HL-60/S4 treated with retinoic acid at 250 ng/mL for 4 days and 3 days (cell line): Measurements from ENCODE around the gene RPS6KA4.

Experiments used
- in situ Hi-C: fragments of 300-500 bp; cut with MboI; formaldehyde crosslinking; loops from 2 replicates; pipeline ENCODE4 v1.7.0; 2022; ENCODE audit warnings: low sequenced_read_pairs

The RPS6KA4 gene

DNA sequence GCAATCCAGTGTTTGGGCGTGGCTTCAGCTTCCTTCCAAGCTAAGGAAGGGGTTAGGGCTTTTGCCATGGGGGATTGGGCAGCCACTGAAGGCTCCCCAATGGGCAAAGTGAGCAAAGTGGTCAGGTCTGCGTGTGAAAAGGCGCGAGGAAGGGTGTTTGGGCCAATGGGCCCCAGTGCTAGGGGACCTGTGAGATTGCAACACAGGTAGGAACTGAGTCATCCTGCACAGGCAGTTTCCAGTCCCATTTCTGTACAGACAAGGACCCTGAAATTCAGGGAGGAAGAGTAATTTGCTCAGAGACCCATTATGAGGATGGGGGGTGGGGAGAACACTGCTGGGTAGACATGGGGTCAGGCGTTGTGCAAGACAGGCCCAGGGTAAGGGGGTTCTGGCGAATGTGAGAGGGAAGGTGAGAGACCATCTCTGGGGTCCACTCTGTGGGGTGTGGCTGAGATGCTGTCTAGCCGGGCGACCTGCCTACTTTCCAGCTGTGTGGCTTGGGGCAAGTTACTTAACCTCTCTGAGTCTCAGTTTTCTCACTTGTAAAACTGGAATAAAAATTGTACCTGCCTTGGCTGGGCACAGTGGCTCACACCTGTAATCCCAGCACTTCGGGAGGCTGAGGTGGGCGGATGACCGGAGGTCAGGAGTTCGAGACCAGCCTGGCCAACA is 11.6 kb upstream of the RPS6KA4 start:
- in situ Hi-C loops: no loop called here

DNA sequence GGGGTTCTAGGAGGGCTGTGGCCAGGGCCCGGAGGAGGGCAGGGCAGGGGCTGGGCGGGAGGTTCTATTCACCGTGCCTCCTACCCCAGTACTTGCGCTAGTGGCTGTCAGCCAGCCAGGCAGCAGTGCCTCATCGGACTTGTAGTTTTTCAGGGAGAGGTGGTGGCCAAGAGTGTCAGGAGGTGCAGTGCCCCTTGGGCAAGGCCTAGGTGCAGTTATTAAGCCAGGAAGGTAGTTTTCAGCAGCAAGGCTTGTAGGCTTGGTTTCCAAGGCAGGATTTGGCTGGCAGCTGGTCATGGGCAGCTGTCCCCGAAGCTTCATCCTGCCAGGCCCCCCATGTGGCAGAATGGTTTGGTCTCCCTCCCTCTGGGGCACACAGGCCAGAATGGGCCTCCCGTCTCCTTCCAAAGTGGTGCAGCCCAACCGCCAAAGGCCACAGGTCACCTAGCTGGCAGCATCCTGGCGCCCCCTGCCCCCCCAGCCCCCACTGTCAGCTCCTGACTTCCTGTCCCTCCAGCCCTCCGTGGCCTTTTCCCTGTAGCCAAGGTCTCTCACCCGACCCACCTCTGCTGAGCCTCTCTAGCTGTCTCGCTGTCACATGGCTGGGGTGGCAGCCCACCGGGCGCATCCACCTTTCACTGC is 10.5 kb upstream of the RPS6KA4 start:
- in situ Hi-C loops: no loop called here

DNA sequence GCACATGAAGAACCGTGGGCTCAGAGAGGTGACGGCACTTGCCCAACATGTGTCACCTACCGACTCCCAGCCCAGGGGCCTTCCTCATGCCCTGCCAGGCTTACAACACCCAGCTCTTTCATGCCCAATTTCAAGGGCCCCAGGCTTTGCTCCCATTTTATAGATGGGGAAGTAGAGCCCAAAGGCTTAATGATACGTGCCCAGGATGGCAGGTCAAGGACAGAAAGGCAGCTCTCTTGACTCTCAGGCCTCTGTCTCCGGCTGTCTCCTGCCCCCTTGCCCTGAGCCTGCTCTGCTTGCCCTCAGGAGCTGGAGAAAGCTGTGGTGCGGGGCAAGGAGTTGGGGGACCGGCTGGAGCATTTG is 10.0 kb upstream of the RPS6KA4 start:
- in situ Hi-C loops: no loop called here

DNA sequence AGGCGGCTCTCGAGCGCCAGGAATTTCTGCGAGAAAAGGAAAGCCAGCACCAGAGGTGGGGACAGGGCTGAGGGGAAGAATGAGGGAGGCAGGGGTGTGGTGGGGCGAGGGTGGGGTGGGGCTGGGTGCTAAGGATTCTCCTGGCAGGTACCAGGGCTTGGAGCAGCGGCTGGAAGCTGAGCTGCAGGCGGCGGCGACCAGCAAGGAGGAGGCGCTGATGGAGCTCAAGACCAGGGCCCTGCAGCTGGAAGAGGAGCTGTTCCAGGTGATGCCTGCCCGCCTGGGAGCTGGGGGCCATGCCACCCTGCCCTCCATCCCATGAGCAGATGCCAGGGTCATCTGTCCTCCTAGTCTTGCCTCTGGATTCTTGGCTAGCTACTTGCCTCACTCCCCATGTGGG is 9.6 kb upstream of the RPS6KA4 start:
- in situ Hi-C loops: no loop called here

DNA sequence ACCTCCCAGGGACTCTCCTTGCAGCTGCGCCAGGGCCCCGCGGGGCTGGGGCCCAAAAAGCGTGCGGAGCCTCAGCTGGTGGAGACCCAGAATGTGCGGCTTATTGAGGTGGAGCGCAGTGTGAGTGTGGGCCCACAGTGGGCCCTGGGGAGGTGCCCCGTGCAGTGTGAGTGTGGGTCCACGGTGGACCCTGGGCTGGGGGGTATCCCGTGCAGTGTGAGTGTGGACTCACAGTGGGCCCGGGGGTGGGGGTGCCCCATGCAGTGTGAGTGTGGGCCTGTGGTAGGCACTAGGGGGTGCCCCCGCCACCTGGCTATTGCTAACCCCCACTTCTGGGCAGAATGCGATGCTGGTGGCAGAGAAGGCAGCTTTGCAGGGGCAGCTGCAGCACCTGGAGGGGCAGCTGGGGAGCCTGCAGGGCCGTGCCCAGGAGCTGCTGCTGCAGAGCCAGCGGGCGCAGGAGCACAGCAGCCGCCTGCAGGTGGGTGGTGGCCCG is 7.8 kb upstream of the RPS6KA4 start:
- in situ Hi-C loops: no loop called here

DNA sequence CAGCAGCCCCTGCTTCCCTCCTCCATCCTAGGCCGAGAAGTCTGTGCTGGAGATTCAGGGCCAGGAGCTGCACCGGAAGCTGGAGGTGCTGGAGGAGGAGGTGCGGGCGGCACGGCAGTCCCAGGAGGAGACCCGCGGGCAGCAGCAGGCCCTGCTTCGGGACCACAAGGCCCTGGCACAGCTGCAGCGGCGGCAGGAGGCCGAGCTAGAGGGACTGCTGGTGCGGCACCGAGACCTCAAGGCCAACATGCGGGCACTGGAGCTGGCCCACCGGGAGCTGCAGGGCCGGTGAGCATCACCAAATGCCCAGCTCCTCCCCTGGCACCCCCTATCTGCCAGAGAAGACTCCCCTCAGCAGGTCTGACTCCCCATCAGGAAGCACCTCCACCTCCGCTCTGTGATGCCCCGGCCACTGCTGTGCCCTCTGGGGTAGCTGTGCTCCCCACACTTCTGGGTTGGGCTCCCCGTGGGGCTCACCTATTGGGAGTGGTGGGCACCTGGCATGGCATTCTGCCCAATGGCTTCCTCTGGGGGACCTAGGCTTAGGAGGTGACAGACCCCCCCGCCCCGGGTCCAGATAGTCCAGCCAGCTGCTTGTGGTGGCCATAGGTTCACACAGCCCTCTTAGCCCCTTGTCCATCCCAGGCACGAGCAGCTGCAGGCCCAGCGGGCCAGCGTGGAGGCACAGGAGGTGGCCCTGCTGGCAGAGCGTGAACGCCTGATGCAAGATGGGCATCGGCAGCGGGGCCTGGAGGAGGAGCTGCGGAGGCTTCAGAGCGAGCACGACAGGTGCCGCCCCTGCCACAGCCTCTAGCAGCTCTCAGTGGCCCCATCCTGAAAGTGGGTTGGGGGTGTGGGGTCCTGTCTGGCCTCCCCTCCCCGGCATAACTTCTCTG is 6.6 kb upstream of the RPS6KA4 start:
- in situ Hi-C loops: no loop called here

DNA sequence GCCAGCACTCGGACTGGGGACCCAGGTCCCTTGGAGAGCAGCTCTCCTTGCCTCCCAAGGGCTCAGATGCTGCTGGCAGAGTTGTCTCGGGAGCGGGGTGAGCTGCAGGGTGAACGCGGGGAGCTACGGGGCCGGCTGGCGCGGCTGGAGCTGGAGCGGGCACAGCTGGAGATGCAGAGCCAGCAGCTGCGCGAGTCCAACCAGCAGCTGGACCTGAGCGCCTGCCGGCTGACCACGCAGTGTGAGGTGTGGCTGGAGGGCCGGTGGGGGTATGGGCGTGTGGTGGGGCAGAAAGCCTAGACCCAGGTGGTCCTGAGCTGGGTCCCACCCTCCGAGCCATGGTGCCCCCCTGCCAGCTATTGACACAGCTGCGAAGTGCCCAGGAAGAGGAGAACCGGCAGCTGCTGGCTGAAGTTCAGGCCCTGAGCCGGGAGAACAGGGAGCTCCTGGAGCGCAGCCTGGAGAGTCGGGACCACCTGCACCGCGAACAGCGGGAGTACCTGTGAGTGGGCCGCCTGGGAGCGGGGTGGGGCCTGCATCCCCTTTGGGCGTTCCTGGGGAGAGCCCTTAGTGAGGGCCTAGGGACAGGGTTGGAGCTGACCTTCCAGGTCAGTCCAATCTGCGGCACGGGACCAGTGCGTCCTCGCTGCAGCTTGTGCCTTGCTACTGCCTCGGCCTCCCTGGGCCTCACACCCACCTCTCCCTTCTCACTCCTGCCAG is 5.8 kb upstream of the RPS6KA4 start:
- in situ Hi-C loops: no loop called here

DNA sequence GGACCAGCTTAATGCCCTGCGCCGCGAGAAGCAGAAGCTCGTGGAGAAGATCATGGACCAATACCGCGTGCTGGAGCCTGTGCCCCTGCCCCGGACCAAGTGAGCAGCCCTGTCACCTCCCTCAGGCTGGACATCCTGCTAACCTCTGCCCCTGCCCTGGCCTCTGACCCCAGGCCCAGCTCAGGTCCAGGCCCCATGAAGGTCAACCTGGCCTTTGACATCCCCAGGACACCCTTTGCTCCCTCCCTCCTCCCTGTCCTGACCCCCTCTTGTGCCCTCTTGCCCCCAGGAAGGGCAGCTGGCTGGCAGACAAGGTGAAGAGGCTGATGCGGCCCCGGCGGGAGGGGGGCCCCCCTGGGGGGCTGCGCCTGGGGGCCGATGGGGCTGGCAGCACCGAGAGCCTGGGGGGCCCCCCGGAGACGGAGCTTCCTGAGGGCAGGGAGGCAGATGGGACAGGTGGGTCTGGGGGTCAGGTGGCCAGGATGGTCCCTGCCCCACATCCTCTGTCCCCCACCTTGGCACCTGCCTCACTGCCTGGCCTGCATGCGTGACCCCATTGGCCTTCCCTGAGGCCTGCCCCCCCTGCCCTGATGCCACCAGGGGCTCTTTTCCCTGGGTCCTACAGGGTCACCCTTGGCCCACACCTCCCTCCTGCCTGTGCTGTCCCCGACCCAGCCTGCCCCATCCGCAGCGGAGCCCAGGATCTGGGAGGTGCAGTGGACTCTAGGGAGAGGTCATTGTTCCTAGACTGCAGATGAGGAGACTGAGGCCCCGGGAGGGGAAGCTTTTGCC is 5.1 kb upstream of the RPS6KA4 start:
- in situ Hi-C loops: no loop called here

DNA sequence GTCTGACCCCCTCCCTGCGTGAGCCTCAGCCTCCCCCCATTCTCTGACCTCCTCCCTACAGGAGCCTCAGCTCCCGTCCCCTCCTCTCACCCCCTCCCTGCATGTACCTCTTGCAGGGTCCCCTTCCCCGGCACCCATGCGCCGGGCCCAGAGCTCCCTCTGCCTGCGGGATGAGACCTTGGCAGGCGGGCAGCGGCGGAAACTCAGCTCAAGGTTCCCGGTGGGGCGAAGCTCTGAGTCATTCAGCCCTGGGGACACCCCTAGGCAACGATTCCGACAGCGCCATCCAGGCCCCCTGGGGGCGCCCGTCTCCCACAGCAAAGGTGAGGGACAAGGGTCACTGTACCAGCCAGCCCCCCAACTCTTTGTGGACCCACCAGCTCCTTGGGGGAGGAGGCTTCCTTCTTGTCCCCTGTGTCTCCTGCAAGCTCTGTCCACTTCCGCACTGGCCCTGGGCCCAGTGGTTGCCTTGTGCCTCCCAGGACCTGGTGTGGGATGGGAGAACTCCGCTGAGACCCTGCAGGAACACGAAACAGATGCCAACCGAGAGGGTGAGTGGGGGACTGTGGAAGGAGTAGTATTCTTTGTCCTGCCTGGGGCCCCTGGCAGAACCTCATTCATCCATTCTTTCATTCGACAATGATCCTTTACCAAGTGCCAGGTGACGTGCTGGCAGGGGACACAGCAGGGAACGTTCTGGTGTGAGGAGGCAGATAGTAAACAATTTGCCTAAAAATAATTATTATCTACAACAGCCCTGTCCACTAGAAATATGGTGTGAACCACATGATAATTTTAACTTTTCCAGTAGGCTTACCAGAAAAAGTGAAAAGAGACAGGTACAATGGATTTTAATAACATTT is 3.7 kb upstream of the RPS6KA4 start:
- in situ Hi-C loops: no loop called here

DNA sequence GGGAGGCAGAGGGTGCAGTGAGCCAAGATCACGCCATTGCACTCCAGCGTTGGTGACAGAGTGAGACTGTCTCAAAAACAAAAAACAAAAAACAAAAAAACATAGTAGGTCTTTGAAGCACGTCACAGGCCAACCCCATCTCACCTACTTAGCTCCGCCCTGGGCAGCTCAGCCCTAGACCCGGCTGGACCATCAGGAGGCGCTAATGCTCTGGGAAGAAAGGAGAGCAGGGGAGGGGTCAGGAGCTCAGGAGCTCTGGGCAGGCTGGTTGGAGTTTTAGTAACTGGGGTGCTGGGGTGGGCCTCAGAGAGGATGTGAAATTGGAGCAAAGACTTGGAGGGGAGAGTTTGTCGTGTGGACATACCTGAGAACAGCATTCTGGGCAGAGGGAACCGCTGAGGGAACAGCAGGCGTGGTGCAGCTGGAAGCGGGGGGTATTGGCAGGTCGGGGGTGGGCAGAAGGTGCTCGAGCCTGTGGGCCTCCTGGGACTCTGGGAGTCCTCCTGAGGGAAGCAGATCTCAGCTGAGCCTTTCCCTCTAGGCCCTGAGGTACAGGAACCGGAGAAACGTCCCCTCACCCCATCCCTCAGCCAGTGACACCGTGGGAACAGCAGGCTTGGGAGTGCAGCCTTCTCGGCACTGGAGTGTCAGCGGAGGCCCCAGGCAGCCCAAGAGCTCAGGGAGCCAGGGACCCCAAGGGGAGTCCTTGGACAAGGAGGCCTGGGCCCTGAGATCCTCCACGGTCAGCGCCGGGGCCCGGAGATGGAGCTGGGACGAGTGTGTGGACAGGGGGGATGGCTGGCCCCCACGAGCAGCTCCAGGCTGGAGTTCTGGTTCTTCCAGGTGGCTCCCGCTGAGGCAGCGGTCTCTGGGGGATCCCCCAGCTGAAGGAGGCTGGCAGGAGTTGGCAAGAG is 2.2 kb upstream of the RPS6KA4 start:
- in situ Hi-C loops: no loop called here

DNA sequence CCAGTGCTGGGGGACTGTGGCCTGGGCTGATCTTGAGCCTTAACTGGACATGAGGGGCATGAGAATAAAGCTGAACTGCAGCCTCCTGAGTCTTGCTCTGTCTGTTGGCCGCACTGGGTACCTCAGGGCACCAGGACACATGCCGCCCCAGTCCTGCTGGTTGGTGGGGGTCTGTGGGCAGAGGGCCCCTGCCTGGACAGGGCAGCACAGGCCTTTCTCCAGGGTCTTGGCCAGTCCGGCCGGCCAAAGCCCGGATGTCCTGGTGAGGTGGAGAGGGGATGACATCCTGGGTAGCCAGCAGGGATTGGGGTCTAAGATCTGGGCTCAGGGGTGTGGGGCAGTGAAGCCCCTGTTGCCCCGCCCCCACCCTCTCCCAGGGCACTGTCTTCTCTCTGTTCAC is 1.5 kb upstream of the RPS6KA4 start:
- in situ Hi-C loops: no loop called here

DNA sequence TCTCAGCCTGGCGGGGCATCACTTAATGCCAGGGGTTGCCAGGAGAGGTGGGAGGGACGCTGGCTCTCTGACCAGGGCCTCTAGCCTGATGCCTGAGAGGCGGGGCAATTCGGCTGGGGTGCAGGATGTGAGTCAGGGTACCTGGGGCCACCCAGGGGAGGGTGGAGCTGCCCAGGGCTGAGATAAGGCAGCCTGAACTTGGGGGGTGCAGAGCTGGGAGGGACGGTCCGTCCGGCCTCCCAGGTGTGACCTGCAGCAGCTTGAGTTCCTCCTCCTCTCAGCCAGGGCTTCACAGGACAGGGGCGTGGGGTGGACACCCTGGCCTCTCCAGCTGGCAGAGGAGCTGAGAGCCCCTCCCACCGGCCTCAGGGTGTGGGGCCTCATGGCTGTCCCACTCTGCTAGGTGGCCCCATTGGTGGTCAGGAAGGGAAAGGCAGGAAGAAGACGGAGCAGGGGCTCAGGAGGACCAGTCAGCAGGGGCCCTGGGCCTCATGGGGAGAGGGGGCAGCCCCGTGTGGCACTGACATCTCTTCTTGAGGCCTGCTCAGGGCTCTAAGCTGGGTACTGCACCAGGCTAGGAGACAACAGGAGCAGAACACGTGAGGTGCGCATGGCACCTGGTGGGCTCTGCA is 942 bp upstream of the RPS6KA4 start:
- in situ Hi-C loops: no loop called here

DNA sequence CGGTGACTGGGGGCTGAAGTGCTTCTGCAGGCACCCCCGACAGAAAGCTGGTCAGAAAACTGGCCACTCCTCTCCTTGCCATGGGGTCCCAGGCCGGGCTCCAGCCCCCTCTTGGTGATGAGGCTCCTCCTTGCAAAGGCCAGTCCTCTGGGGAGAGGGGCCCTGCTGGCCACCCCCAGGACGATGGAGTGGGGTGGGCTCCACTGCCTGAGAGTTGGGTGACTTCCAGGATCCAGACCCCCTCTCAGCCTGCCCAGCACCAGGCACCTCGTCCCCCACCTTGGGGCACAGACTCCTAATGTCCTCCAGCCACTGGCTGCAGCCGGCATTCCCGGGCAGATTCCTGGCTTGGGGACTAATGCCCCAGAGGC is 441 bp upstream of the RPS6KA4 start:
- in situ Hi-C loops: no loop called here

DNA sequence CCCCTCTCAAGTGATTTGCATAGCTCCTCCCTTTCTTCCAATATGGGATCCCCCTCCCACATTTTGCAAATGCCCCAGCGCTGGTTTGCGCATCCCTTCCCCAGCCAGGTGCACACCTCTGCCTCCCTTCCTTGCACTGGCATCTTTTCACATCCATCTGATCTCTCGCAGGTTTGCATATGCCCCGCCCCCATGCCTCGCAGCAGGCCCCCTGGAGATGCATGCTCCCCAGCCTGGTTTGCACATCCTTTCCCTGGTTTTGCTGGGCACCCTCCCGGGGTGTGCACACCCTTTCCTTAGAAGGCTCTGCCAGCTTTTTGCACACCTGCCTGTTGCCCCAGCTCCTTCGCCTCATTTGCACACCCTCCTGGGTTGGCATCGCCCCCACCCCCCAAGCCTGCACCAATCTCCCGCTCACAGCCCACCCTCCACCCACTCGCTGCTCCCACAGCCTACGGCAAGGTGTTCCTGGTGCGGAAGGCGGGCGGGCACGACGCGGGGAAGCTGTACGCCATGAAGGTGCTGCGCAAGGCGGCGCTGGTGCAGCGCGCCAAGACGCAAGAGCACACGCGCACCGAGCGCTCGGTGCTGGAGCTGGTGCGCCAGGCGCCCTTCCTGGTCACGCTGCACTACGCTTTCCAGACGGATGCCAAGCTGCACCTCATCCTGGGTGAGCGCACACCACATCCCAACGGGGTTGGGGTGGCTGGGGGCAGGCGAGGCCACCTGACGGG is 917 bp downstream of the RPS6KA4 start:
- in situ Hi-C loops: no loop called here

DNA sequence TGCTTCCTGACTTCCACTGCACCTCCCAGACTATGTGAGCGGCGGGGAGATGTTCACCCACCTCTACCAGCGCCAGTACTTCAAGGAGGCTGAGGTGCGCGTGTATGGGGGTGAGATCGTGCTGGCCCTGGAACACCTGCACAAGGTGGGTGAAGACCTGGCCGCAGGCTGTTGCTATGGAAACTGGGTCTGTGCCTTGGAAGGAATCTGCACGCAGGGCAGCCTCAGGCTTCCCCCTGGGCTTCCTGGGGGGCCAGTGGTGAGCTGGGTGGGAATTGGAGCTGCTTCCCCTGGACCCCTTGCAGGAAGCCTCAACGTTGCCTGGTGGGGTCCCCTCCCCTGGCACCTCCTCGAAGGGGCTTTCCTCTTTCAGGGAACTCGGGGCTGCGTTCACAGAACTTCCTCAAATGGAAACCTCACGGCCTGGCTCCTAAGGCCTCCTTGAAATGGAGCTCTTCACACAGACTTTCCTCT is 1.5 kb downstream of the RPS6KA4 start:
- in situ Hi-C loops: no loop called here

DNA sequence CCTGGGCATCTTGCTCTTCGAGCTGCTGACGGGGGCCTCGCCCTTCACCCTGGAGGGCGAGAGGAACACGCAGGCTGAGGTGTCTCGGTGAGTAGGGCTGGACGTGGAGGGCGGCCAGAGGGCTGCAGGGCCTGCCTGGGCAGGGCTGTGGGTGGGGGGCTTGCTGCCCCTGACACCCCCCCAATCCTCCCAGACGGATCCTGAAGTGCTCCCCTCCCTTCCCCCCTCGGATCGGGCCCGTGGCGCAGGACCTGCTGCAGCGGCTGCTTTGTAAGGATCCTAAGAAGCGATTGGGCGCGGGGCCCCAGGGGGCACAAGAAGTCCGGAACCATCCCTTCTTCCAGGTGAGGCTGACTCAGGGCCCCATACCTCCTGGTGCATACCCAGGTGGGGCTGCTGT is 2.7 kb downstream of the RPS6KA4 start:
- in situ Hi-C loops: no loop called here

DNA sequence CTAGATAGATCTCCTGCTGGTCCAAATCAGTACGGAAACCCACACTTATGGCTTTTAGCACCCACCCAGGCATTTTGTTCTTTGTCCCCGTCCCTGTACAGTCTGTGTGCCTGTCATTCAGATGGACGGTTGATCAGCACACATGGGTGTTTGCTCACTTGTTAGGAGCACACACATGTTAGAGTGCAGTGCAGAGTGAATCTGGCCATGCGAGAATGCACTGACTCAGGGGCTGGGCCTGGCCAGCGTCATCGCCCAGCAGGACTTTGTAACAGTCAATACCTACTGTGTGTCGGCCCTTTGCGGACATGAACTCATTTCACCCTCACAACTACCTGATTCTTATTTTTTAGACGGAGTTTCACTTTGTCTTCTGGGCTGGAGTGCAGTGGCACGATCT is 3.4 kb downstream of the RPS6KA4 start:
- in situ Hi-C loops: no loop called here
